IMR-90 (cell line): ENCODE results near the gene PHPT1. TPM values are rescaled to one million over a fixed set of nuclear protein-coding genes. Genes with fewer than 3 reads are reported as not detected.

Experiments
- ATAC-seq: fragments of 200-7000 bp; cut with Tn5 transposase; 2 replicates; pipeline ENCODE4 v1.9.1; 2020; ENCODE audit warnings: low read depth, mild to moderate bottlenecking, moderate library complexity
- BruUV-seq: library from RNA; stranded (reverse); fragments of 400-500 nt; replicated peaks from 2 replicates; lab custom pipeline; 2021; lab: Mats Ljungman, UMichigan
- CTCF ChIA-PET: fragments of 300-600 bp; formaldehyde crosslinking; extraction: SDS; loops from one replicate; lab custom pipeline; 2021; ENCODE audit warnings: antibody characterized with exemption; lab: Yijun Ruan, JAX
- POLR2A ChIA-PET: fragments of 300-600 bp; sonication (Branson Sonifier 250); formaldehyde crosslinking; loops from one replicate; lab custom pipeline; 2022; ENCODE audit warnings: antibody characterized with exemption; ENCODE audit not compliant: unreplicated experiment; lab: Charles Lee
- DNase-seq: peaks from one replicate; pipeline ENCODE4 v3.0.0; 2013
- H2AFZ ChIP-seq: replicated peaks from 2 replicates; pipeline ENCODE3; 2013; ENCODE audit warnings: low read length, mild to moderate bottlenecking; ENCODE audit not compliant: poor library complexity
- H2AK5ac ChIP-seq: 2 replicates; pipeline ENCODE4 v1.6.1; 2013; ENCODE audit warnings: low read depth, low read length, inconsistent platforms
- H2AK9ac ChIP-seq: replicated peaks from 2 replicates; pipeline ENCODE3; 2013; ENCODE audit warnings: mild to moderate bottlenecking, low read depth, low read length, moderate library complexity; ENCODE audit not compliant: poor library complexity
- H2BK120ac ChIP-seq: 2 replicates; pipeline ENCODE4 v1.6.1; 2013; ENCODE audit warnings: low read depth, low read length, inconsistent platforms
- H2BK15ac ChIP-seq: 3 replicates; pipeline ENCODE4 v1.6.1; 2013; ENCODE audit warnings: low read depth, low read length, inconsistent platforms
- H2BK20ac ChIP-seq: 2 replicates; pipeline ENCODE4 v1.6.1; 2013; ENCODE audit warnings: low read depth, mild to moderate bottlenecking, inconsistent platforms, low read length, moderate library complexity
- H2BK5ac ChIP-seq: 2 replicates; pipeline ENCODE4 v1.6.1; 2013; ENCODE audit warnings: mild to moderate bottlenecking, low read depth, low read length, inconsistent platforms; ENCODE audit not compliant: poor library complexity, severe bottlenecking
- H3K14ac ChIP-seq: replicated peaks from 2 replicates; pipeline ENCODE4 v1.6.1; 2013; ENCODE audit warnings: low read depth, low read length, inconsistent platforms
- H3K18ac ChIP-seq: 2 replicates; pipeline ENCODE4 v1.6.1; 2013; ENCODE audit warnings: low read depth, low read length, control low read depth
- H3K23ac ChIP-seq: 2 replicates; pipeline ENCODE4 v1.6.1; 2013; ENCODE audit warnings: low read depth, low read length, inconsistent platforms
- H3K27ac ChIP-seq: 2 replicates; pipeline ENCODE4 v1.5.1; 2013; ENCODE audit warnings: mild to moderate bottlenecking, control low read depth, low read length; ENCODE audit not compliant: insufficient read depth
- H3K27me3 ChIP-seq: 2 replicates; pipeline ENCODE4 v1.6.1; 2013; ENCODE audit warnings: low read length; ENCODE audit not compliant: control insufficient read depth, insufficient read depth
- H3K36me3 ChIP-seq: 2 replicates; pipeline ENCODE4 v1.6.1; 2013; ENCODE audit warnings: low read length, mixed read lengths; ENCODE audit not compliant: control insufficient read depth, insufficient read depth
- H3K4ac ChIP-seq: 2 replicates; pipeline ENCODE4 v1.6.1; 2013; ENCODE audit warnings: low read depth, low read length, inconsistent platforms
- H3K4me1 ChIP-seq: 2 replicates; pipeline ENCODE4 v1.6.1; 2013; ENCODE audit warnings: low read length, mixed read lengths; ENCODE audit not compliant: control insufficient read depth, insufficient read depth
- H3K4me2 ChIP-seq: 2 replicates; pipeline ENCODE4 v1.6.1; 2013; ENCODE audit warnings: low read depth, mild to moderate bottlenecking, control low read depth, low read length, moderate library complexity
- H3K4me3 ChIP-seq: 2 replicates; pipeline ENCODE4 v1.5.1; 2013; ENCODE audit warnings: low read depth, mild to moderate bottlenecking, control low read depth, low read length, moderate library complexity; ENCODE audit not compliant: insufficient read depth
- H3K56ac ChIP-seq: 2 replicates; pipeline ENCODE4 v1.6.1; 2013; ENCODE audit warnings: low read length, inconsistent platforms; ENCODE audit not compliant: insufficient read depth; ENCODE audit errors: extremely low read depth
- H3K79me1 ChIP-seq, 2 experiments: 2 replicates each; pipeline ENCODE4 v1.6.1; 2013; ENCODE audit warnings: low read length in 2 of 2, inconsistent platforms in 1 of 2, low read depth in 1 of 2
- H3K9ac ChIP-seq: 2 replicates; pipeline ENCODE4 v1.6.1; 2013; ENCODE audit warnings: low read depth, low read length, control low read depth
- H3K9me1 ChIP-seq: 2 replicates; pipeline ENCODE4 v1.6.1; 2013; ENCODE audit warnings: low read length, inconsistent platforms; ENCODE audit not compliant: insufficient read depth
- H3K9me3 ChIP-seq: 2 replicates; pipeline ENCODE4 v1.6.1; 2013; ENCODE audit warnings: low read length; ENCODE audit not compliant: control insufficient read depth, insufficient read depth
- H4K20me1 ChIP-seq: 2 replicates; pipeline ENCODE4 v1.6.1; 2013; ENCODE audit warnings: low read length, inconsistent platforms; ENCODE audit not compliant: insufficient read depth
- H4K5ac ChIP-seq: 2 replicates; pipeline ENCODE4 v1.6.1; 2013; ENCODE audit warnings: mild to moderate bottlenecking, low read depth, low read length, control low read depth
- H4K8ac ChIP-seq, 2 experiments: 2 replicates each; pipeline ENCODE4 v1.6.1; 2013; ENCODE audit warnings: low read depth in 2 of 2, low read length in 2 of 2, control low read depth in 1 of 2, inconsistent platforms in 1 of 2
- H4K91ac ChIP-seq: 2 replicates; pipeline ENCODE4 v1.6.1; 2013; ENCODE audit warnings: low read depth, low read length, inconsistent platforms; ENCODE audit not compliant: insufficient read depth
- BHLHE40 ChIP-seq: fragments of 150-350 bp; IDR thresholded peaks from 2 replicates; pipeline ENCODE4 v1.6.1; 2016; ENCODE audit warnings: mild to moderate bottlenecking, low read depth, low read length
- CTCF ChIP-seq: conservative IDR thresholded peaks from 2 replicates; pipeline ENCODE4 v1.5.1; 2012; ENCODE audit warnings: mild to moderate bottlenecking, low read depth, low read length, improper control_type of control experiment
- FOS ChIP-seq: fragments of 150-350 bp; IDR thresholded peaks from 2 replicates; pipeline ENCODE4 v1.6.1; 2016; ENCODE audit warnings: low read depth, low read length
- MAZ ChIP-seq: IDR thresholded peaks from 2 replicates; pipeline ENCODE4 v1.6.1; 2012; ENCODE audit warnings: low read depth, mild to moderate bottlenecking, low read length, improper control_type of control experiment, moderate library complexity, borderline replicate concordance
- MXI1 ChIP-seq: IDR thresholded peaks from 2 replicates; pipeline ENCODE4 v1.6.1; 2012; ENCODE audit warnings: low read depth, mild to moderate bottlenecking, low read length, moderate library complexity, borderline replicate concordance
- POLR2A ChIP-seq: IDR thresholded peaks from 2 replicates; pipeline ENCODE4 v1.6.1; 2012; ENCODE audit warnings: mild to moderate bottlenecking, low read depth, low read length
- RAD21 ChIP-seq: IDR thresholded peaks from 2 replicates; pipeline ENCODE4 v1.6.1; 2012; ENCODE audit warnings: low read length, improper control_type of control experiment
- RCOR1 ChIP-seq: IDR thresholded peaks from 2 replicates; pipeline ENCODE4 v1.6.1; 2012; ENCODE audit warnings: mild to moderate bottlenecking, low read length, improper control_type of control experiment; ENCODE audit not compliant: insufficient replicate concordance
- RFX5 ChIP-seq: IDR thresholded peaks from 2 replicates; pipeline ENCODE4 v1.8.0; 2012; ENCODE audit warnings: low read depth, mild to moderate bottlenecking, low read length, moderate library complexity
- USF2 ChIP-seq: fragments of 150-350 bp; IDR thresholded peaks from 2 replicates; pipeline ENCODE4 v1.6.1; 2017; ENCODE audit warnings: mild to moderate bottlenecking, antibody characterized with exemption, low read length, low read depth
- WGBS, 2 experiments: methylation state at CpG; one replicate each; pipeline versions ENCODE4 v1.1.5 to v1.1.7; 2013; ENCODE audit warnings: missing lambda C conversion rate in 2 of 2; ENCODE audit not compliant: insufficient read length in 1 of 2; ENCODE audit errors: extremely low coverage in 2 of 2; 5-methylcytosine and 5-hydroxymethylcytosine counted together
- dilution Hi-C: fragments of 300-500 bp; cut with HindIII; formaldehyde crosslinking; loops from one replicate; pipeline ENCODE4 v1.14.3; 2018; ENCODE audit warnings: low sequenced_read_pairs; ENCODE audit not compliant: unreplicated experiment
- in situ Hi-C: fragments of 300-500 bp; cut with MboI; formaldehyde crosslinking; loops from 3 replicates; pipeline ENCODE4 v1.14.3; 2019; ENCODE audit warnings: low sequenced_read_pairs, inconsistent platforms, mixed read lengths
- intact Hi-C: fragments of 100-400 bp; cut with micrococcal nuclease; formaldehyde crosslinking; loops from 2 replicates; pipeline ENCODE4 v1.10.0; 2022
- polyA plus RNA-seq, 3 experiments: library from polyadenylated mRNA; depleted of rRNA; stranded (reverse); fragments of >200 nt; gene quantifications; 2 replicates each; pipeline ENCODE4 v1.2.3, GENCODE V29; 2012; ENCODE audit warnings: low replicate concordance in 1 of 3
- total RNA-seq: library from RNA; depleted of rRNA; stranded (reverse); fragments of >200 nt; gene quantifications from 2 replicates; pipeline ENCODE4 v1.2.3, GENCODE V29; 2012

The PHPT1 gene
- total and polyA plus RNA-seq, 2 of the 4 experiments (the other 2 are of a cell fraction) = 79.8 to 214 TPM

GRCh38 chr9:136854842-136855460, 5.7 kb downstream of the PHPT1 start:
- intact Hi-C loops = no loop called here

More at GRCh38 chr9:136854842-136855460, 5.7 kb downstream of the PHPT1 start:
- Histone ChIP-seq H3K27me3 (no peaks in the 10 kb centered on the region), H3K56ac (no peak overlapping the region), H3K9ac (no peak overlapping the region), H4K91ac (no peak overlapping the region), H3K9me1 (no peaks in the 10 kb centered on the region), H3K4me3 (no peak overlapping the region), H3K14ac (no peak overlapping the region), H3K4ac (no peak overlapping the region), H2AFZ (no peak overlapping the region), H4K20me1 (peaks cover 12% of the 10 kb centered on the region), H3K4me2 (no peak overlapping the region), H3K23ac (no peak overlapping the region), H3K18ac (no peak overlapping the region), H2AK9ac (no peak overlapping the region), H2BK20ac (no peak overlapping the region), H2AK5ac (no peak overlapping the region), H2BK15ac (no peak overlapping the region), H3K36me3 (peaks cover 15% of the 10 kb centered on the region; the same call in 1 of the 2 replicates), H3K9me3 (no peaks in the 10 kb centered on the region), H3K4me1 (peaks cover 14% of the 10 kb centered on the region), H3K79me1 (peaks cover 5 to 18% of the 10 kb centered on the region in 2 experiments; a peak in 2 of 4 replicates), H3K27ac (no peak overlapping the region), H2BK5ac (no peak overlapping the region), H4K5ac (no peak overlapping the region), H2BK120ac (no peak overlapping the region), H4K8ac (no peak overlapping the region)
- no peak for TF ChIP-seq FOS
- no peak for TF ChIP-seq POLR2A
- no peak for TF ChIP-seq USF2
- TF ChIP-seq MAZ = no peak
- no peak for TF ChIP-seq RCOR1
- TF ChIP-seq RAD21 = no peak
- TF ChIP-seq BHLHE40 = no peak
- no peak for TF ChIP-seq CTCF
- no peak for TF ChIP-seq MXI1
- TF ChIP-seq RFX5 = no peak
- no TSS peak for BruUV-seq
- ChIA-PET CTCF (no interaction called here), POLR2A (no interaction called here)
- in situ Hi-C loops (no loop called here), dilution Hi-C loops (no loop called here)
- 80% methylated on average over 3 of the region's 23 CpGs; no CpG with 5 or more reads in 1 of the 2 experiments for WGBS, 2 experiments
- no peak for ATAC-seq
- no peak for DNase-seq
